ENCODE measurements around the gene MTRF1. TPM values are rescaled to one million over a fixed set of nuclear protein-coding genes. Genes with fewer than 3 reads are reported as not detected.

Gene MTRF1
- total and polyA plus RNA-seq, 2 of the 4 experiments (the other 2 are of a cell fraction), result 9.7 to 12.4 TPM

- H2BK20ac ChIP-seq (ENCODE audit: low read depth, low read length), result no peak overlapping the region
- no peak overlapping the region for H3K56ac ChIP-seq (ENCODE audit: extremely low read depth, insufficient read depth, low read length)
- TF ChIP-seq RFX5 (IDR thresholded peaks at IDR 0.05; ENCODE audit: low read depth, low read length) (no peak), NFE2L2 (IDR thresholded peaks at IDR 0.05; ENCODE audit: low read depth, low read length) (no peak), RCOR1 (IDR thresholded peaks at IDR 0.05; ENCODE audit: insufficient replicate concordance, low read length) (no peak), MXI1 (IDR thresholded peaks at IDR 0.05; ENCODE audit: borderline replicate concordance, low read depth, low read length) (no peak), MAFK (IDR thresholded peaks at IDR 0.05; ENCODE audit: low read depth, low read length) (no peak), SMC3 (IDR thresholded peaks at IDR 0.05; ENCODE audit: low read depth, low read length) (no peak), CHD1 (IDR thresholded peaks at IDR 0.05; ENCODE audit: low read depth, low read length) (no peak), FOS (IDR thresholded peaks at IDR 0.05; ENCODE audit: low read depth, low read length) (no peak), RAD21 (IDR thresholded peaks at IDR 0.05; ENCODE audit: low read length) (no peak)
- TF ChIP-seq, protein P1, sequence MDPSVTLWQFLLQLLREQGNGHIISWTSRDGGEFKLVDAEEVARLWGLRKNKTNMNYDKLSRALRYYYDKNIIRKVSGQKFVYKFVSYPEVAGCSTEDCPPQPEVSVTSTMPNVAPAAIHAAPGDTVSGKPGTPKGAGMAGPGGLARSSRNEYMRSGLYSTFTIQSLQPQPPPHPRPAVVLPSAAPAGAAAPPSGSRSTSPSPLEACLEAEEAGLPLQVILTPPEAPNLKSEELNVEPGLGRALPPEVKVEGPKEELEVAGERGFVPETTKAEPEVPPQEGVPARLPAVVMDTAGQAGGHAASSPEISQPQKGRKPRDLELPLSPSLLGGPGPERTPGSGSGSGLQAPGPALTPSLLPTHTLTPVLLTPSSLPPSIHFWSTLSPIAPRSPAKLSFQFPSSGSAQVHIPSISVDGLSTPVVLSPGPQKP (IDR thresholded peaks at IDR 0.05; ENCODE audit: borderline replicate concordance, low read depth, low read length), result no peak
- TF ChIP-seq, protein P2, sequence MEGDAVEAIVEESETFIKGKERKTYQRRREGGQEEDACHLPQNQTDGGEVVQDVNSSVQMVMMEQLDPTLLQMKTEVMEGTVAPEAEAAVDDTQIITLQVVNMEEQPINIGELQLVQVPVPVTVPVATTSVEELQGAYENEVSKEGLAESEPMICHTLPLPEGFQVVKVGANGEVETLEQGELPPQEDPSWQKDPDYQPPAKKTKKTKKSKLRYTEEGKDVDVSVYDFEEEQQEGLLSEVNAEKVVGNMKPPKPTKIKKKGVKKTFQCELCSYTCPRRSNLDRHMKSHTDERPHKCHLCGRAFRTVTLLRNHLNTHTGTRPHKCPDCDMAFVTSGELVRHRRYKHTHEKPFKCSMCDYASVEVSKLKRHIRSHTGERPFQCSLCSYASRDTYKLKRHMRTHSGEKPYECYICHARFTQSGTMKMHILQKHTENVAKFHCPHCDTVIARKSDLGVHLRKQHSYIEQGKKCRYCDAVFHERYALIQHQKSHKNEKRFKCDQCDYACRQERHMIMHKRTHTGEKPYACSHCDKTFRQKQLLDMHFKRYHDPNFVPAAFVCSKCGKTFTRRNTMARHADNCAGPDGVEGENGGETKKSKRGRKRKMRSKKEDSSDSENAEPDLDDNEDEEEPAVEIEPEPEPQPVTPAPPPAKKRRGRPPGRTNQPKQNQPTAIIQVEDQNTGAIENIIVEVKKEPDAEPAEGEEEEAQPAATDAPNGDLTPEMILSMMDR (conservative IDR thresholded peaks at IDR 0.05; ENCODE audit: low read depth, low read length), result no peak
- no TSS peak for BruUV-seq (replicated peaks)
- H4K20me1 ChIP-seq (ENCODE audit: insufficient read depth, low read length), result no peaks in the 10 kb centered on the region
- H3K4me2 ChIP-seq (ENCODE audit: low read depth, low read length), result no peak overlapping the region
- H3K4me1 ChIP-seq (ENCODE audit: control insufficient read depth, insufficient read depth, low read length), result no peaks in the 10 kb centered on the region
- H3K4ac ChIP-seq (ENCODE audit: low read depth, low read length), result no peak overlapping the region
- no peak overlapping the region for H2BK120ac ChIP-seq (ENCODE audit: low read depth, low read length)
- H4K5ac ChIP-seq (ENCODE audit: low read depth, low read length), result no peak overlapping the region
- dilution Hi-C loops (cut with HindIII; ENCODE audit: low sequenced_read_pairs, unreplicated experiment) (no loop called here), intact Hi-C loops (cut with micrococcal nuclease) (no loop called here), in situ Hi-C loops (cut with MboI; ENCODE audit: low sequenced_read_pairs) (no loop called here)
- no peaks in the 10 kb centered on the region for H3K79me1 ChIP-seq (ENCODE audit: low read depth in 1 of 2, low read length in 2 of 2)
- H3K14ac ChIP-seq (replicated peaks; ENCODE audit: low read depth, low read length), result no peak overlapping the region
- H3K27me3 ChIP-seq (ENCODE audit: control insufficient read depth, insufficient read depth, low read length), result no peaks in the 10 kb centered on the region
- H4K91ac ChIP-seq (ENCODE audit: insufficient read depth, low read depth, low read length), result no peak overlapping the region
- no peak overlapping the region for H3K9ac ChIP-seq (ENCODE audit: low read depth, low read length)
- ATAC-seq (ENCODE audit: low read depth) (no peak), DNase-seq (peak; percentile 28)
- no peaks in the 10 kb centered on the region for H3K36me3 ChIP-seq (ENCODE audit: control insufficient read depth, insufficient read depth, low read length)
- H4K8ac ChIP-seq (ENCODE audit: low read depth in 2 of 2, low read length in 2 of 2), result no peak overlapping the region
- no peak overlapping the region for H2AK5ac ChIP-seq (ENCODE audit: low read depth, low read length)
- H3K18ac ChIP-seq (ENCODE audit: low read depth, low read length), result no peak overlapping the region
- no peak overlapping the region for H2BK15ac ChIP-seq (ENCODE audit: low read depth, low read length)
- H3K23ac ChIP-seq (ENCODE audit: low read depth, low read length), result no peak overlapping the region
- no CpG with 5 or more reads among the region's 1 CpG for WGBS, 2 experiments (ENCODE audit: extremely low coverage in 2 of 2, insufficient read length in 1 of 2)
- ChIA-PET CTCF (no interaction called here), POLR2A (ENCODE audit: unreplicated experiment) (no interaction called here)
- H2AK9ac ChIP-seq (replicated peaks; ENCODE audit: low read depth, low read length, poor library complexity), result no peak overlapping the region
- no peak overlapping the region for H2AFZ ChIP-seq (replicated peaks; ENCODE audit: low read length, poor library complexity)
- no peak overlapping the region for H3K27ac ChIP-seq (ENCODE audit: insufficient read depth, low read length)
- no peak overlapping the region for H3K4me3 ChIP-seq (ENCODE audit: insufficient read depth, low read depth, low read length)
- no peak overlapping the region for H2BK5ac ChIP-seq (ENCODE audit: low read depth, low read length, poor library complexity, severe bottlenecking)
- peaks cover 10% of the 10 kb centered on the region for H3K9me3 ChIP-seq (ENCODE audit: control insufficient read depth, insufficient read depth, low read length)
- no peaks in the 10 kb centered on the region for H3K9me1 ChIP-seq (ENCODE audit: insufficient read depth, low read length)
Observed at GRCh38 chr13:41268764-41269163, 5.4 kb upstream of the MTRF1 start.

Data from IMR-90 (cell line).